NOMO-1 treated with DMSO at 0.1 percent for 48 hours (cell line): ENCODE results near the gene KIAA1549.

Source experiments
- DNase-seq: peaks from one replicate; lab custom pipeline; 2025; ENCODE audit not compliant: unreplicated experiment; lab: John Stamatoyannopoulos, UW

The KIAA1549 gene

DNA sequence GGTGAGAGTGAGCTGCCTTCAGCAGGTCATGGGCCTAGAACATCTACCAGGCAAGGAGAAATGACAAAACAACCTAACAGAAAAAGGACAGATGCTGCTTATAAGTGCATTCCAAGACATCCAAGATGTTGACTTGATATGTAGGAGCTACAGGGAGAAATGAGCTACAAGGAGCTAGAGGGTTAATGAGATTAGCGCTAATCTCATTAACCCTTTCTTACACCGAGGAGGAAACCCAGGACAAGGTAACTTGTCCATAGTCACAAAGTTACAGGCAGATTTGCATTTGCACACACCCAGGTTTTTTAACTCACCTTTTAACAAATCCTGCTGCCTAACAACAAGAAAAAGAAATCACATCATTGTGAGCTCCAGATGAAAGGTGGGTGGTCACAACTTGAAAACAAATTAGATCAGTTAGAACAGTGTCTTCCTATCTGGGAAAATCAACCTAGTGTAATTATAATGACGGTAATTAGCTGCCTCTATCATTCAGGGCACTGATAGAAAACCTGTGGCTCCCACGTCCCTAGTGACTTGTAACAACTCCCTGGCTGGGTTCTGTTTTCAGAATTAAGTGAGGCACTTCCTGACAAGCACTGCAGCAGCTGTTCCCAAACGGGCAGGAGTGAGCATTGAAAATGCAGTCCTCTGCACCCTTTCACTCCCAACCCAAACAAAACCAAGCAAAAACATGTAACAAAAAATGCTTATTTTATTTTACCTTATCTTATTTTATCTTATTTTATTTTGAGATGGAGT is 5.7 kb downstream of the KIAA1549 start:
- DNase-seq, result no peak

DNA sequence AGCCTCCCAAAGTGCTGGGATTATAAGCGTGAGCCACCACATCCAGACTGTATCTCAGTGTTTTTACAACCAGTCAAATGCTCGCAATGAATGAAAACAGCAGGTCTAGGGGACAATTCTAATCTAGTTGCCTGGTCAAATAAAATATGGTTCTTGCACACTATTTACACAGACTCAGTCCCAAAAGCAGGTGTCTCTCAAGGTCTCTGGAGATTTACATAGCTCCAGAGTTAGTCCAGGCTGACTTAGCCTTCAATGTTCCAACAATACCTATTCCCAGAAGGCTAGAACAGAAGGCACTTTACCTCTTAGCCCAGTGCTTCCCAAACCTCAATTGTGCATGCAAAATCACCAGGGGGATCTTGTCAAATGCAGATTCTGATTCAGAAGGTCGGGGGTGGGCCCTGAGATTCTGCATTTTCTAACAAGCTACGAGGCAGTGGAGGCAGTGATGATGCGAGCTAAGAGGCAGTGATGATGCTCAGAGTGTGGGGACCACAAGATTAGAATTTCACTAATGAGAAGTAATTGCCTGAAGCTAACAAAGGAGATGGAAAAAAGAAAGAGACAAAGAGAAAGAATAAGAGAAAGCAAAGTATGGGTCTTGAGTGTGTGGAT is 6.4 kb downstream of the KIAA1549 start:
- DNase-seq, result no peak

DNA sequence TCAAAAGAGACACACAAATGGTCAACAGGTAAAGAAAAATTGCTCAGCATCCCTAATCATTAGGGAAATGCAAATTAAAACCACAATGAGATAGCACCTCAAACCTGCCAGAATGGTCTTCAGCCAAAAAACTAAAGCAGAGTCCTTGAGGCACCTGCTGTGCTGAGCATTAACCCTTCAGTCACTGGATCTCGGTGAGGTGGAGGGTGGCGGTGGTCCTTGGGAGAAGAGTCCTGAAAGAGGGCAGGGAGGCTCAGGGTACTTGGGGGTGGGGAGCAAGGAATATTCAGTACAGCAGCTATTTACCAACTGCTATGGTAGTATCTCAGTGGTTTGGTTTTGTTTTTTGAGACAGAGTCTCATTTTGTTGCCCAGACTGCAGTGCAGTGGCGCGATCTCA is 7.1 kb downstream of the KIAA1549 start:
- no peak for DNase-seq

- no peak for DNase-seq
Measured at GRCh38 chr7:138970952-138971351, 10.2 kb downstream of the KIAA1549 start.

- no peak for DNase-seq
Measured at GRCh38 chr7:138970446-138970845, 10.7 kb downstream of the KIAA1549 start.

DNA sequence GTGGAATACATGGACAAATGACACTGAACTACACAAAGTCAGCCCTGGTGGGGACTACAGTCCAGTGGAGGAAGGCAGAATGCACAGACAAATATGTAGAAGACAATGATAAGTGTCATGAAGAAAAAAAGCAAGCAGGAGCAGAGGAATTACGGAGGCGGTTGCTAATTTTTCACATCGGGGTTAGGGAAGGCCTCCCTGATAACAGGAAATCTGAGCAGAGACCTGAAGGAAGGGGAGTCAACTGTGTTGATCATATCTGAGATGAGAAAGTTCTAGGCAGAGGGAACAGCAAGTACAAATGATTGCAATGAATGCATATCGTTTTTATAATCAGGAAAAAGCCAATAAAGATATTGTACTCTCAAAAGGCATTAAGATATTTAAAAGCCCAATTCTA is 14.0 kb downstream of the KIAA1549 start:
- no peak for DNase-seq

- no peak for DNase-seq
Measured at GRCh38 chr7:138964624-138965436, 16.4 kb downstream of the KIAA1549 start.

GRCh38 chr7:138963675-138964074 is 17.5 kb downstream of the KIAA1549 start:
- DNase-seq, result no peak

DNA sequence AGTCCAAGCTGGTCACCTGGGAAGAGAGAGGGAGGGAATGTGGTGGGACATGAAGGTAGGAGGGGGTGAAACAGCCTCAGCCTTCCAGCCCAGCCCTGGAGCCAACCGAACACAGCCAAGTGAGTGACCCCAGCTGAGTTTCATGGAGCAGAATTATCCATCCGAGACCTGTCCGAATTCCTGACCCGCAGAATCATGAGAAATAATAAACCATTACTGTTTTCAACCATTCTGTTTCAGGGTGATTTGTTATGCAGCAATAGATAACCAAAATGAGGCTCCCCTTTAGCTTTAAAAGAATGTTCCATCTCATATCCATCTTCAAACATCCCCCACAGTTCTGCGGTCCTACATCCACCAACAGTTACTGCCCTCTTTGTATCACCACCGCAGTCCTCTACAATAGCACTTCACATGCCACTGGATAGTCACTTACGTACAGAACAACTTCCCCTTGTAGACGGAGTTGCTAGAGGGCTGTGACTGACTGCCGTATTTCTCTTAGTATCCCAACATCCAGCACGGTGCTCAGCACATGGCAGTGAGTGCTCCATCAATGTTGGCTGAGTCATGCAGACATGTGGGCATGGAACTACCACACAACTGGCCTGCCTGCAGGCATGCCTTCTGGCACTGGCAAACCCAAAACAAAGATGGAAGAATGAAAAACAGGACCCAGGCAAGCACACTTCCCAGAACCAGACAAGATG is 18.5 kb downstream of the KIAA1549 start:
- DNase-seq, result no peak

GRCh38 chr7:138961159-138961558 is 20.0 kb downstream of the KIAA1549 start:
- DNase-seq, result no peak

- DNase-seq, result no peak
Measured at GRCh38 chr7:138958391-138958956, 22.7 kb downstream of the KIAA1549 start.

DNA sequence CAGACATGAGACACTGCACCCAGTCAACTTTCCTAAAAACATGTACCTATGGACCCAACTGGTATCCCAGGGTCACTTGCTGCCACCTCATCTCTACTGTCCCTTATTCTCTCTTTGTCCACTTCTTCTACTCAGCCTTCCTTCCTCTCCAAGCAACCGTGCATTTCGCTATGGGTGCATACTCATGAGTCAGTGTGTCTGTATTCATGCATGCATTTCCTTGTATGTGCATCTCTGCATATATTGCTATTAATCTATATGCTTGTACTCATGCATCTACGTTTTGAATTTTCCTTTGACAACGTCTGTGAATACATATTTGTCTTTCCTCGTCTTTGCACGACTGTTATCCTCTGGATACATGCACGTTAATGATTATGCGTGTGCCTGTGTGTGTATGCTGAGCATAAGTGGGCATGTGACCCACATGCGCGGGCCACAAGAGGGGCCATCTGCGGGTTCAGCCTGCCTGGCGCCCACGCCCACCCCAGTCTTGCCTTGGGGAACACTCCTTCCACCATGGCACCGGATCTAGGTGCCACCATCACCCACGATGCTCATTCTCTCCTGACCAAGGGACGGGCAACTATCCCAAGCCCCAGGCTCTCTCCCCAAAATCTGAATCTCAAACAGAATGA is 23.3 kb downstream of the KIAA1549 start:
- no peak for DNase-seq

GRCh38 chr7:138957217-138957616 is 24.0 kb downstream of the KIAA1549 start:
- no peak for DNase-seq

- DNase-seq, result no peak
Measured at GRCh38 chr7:138954545-138955475, 26.4 kb downstream of the KIAA1549 start.

DNA sequence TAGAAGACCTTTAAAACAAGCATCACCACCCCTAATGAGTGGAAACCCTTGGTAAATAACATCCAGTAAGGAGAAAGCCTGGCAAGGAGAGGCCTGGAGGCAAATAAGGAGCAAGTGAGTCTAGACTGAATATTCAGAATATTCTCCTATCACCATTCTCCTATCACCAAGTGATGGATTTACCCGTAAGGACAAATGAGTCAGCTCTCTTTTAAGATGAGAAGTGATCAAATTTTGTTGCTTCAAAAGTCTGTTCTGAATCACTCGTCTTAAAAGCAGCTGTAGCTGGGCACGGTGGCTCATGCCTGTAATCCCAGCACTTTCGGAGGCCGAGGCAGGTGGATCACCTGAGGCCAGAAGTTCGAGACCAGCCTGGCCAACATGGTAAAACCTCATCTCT is 28.4 kb downstream of the KIAA1549 start:
- no peak for DNase-seq

GRCh38 chr7:138951953-138952352 is 29.2 kb downstream of the KIAA1549 start:
- no peak for DNase-seq

- DNase-seq, result no peak
Measured at GRCh38 chr7:138949421-138950088, 31.6 kb downstream of the KIAA1549 start.

GRCh38 chr7:138948403-138948802 is 32.8 kb downstream of the KIAA1549 start:
- no peak for DNase-seq

DNA sequence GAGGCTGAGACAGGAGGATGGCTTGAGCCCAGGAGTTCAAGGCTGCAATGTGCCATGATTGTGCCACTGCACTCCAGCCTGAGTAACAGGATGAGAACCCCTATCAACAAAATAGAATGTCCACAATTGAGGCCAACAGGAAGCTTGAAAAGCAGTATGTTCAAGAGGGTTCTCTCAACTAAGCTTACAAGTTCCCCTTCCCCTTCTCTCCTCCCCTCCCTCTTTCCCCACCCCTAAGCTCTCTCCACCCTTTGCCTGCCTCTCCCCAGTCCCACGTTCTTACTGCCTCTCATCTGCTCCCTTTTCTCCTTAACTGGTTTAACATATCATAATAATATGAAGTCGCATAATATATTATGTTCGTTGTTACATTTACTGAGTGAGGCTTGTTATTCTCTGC is 35.4 kb downstream of the KIAA1549 start:
- DNase-seq, result peak; percentile 11
